ENCODE measurements around the gene TTLL12.

GRCh38 chr22:43212434-43212952, 25.6 kb upstream of the TTLL12 start:
- no peak for TF ChIP-seq CTCF (IDR thresholded peaks at IDR 0.05)
- no peak for TF ChIP-seq POLR2A (IDR thresholded peaks at IDR 0.05)

Measured in lower leg skin (tissue), 3 donors.